ENCODE data around the gene YLPM1.
"Not testable (repeated sequence)": the region's sequence is repeated elsewhere in the genome, so short reads cannot be mapped to it uniquely, and the experiment has no call there.

YLPM1 gene

GRCh38 chr14:74762917-74763802 lies at the start of gene YLPM1:
Gene YLPM1 (plus strand): TSS chr14:74763316. CDS start chr14:74763490, 174 bp downstream.
- Mint-ChIP-seq H3K4me1 (ENCODE audit: low read depth) (peaks cover 49% of the 10 kb centered on the region), H3K9me3 (ENCODE audit: low read depth) (no peaks in the 10 kb centered on the region), H3K27me3 (no peaks in the 10 kb centered on the region), H3K36me3 (peaks cover 5% of the 10 kb centered on the region), H3K27ac (peak within 1 kb of the TSS; percentile 98), H3K4me3 (peak within 1 kb of the TSS; percentile 94)

- H3K36me3 Mint-ChIP-seq: peaks cover 4% of the 10 kb centered on the region
- H3K4me1 Mint-ChIP-seq (ENCODE audit: low read depth): peaks cover 57% of the 10 kb centered on the region
- no peaks in the 10 kb centered on the region for H3K9me3 Mint-ChIP-seq (ENCODE audit: low read depth)
- peak overlapping the region; percentile 95 for H3K4me3 Mint-ChIP-seq
- no peaks in the 10 kb centered on the region for H3K27me3 Mint-ChIP-seq
- H3K27ac Mint-ChIP-seq: peak overlapping the region; percentile 94
Measured at GRCh38 chr14:74713395-74713735, 49.8 kb upstream of the YLPM1 start.

- no peaks in the 10 kb centered on the region for H3K9me3 Mint-ChIP-seq (ENCODE audit: low read depth)
- H3K27me3 Mint-ChIP-seq: no peaks in the 10 kb centered on the region
- peaks cover 7% of the 10 kb centered on the region for H3K36me3 Mint-ChIP-seq
- no peak overlapping the region for H3K4me3 Mint-ChIP-seq
- H3K4me1 Mint-ChIP-seq (ENCODE audit: low read depth): peaks cover 8% of the 10 kb centered on the region
- H3K27ac Mint-ChIP-seq: no peak overlapping the region
Measured at GRCh38 chr14:74720526-74720925, 42.6 kb upstream of the YLPM1 start.

- Mint-ChIP-seq H3K36me3 (peaks cover 6% of the 10 kb centered on the region), H3K4me1 (ENCODE audit: low read depth) (peaks cover 1% of the 10 kb centered on the region), H3K4me3 (no peak overlapping the region), H3K27ac (no peak overlapping the region), H3K27me3 (no peaks in the 10 kb centered on the region), H3K9me3 (ENCODE audit: low read depth) (no peaks in the 10 kb centered on the region)
Measured at GRCh38 chr14:74723134-74723533, 40.0 kb upstream of the YLPM1 start.

- H3K36me3 Mint-ChIP-seq: peaks cover 5% of the 10 kb centered on the region
- H3K27me3 Mint-ChIP-seq: no peaks in the 10 kb centered on the region
- peaks cover 2% of the 10 kb centered on the region for H3K4me1 Mint-ChIP-seq (ENCODE audit: low read depth)
- H3K4me3 Mint-ChIP-seq: no peak overlapping the region
- H3K9me3 Mint-ChIP-seq (ENCODE audit: low read depth): no peaks in the 10 kb centered on the region
- no peak overlapping the region for H3K27ac Mint-ChIP-seq
Measured at GRCh38 chr14:74732387-74732786, 30.7 kb upstream of the YLPM1 start.

- Mint-ChIP-seq H3K27ac (no peak overlapping the region), H3K4me1 (ENCODE audit: low read depth) (peaks cover 2% of the 10 kb centered on the region), H3K4me3 (no peak overlapping the region), H3K36me3 (peaks cover 7% of the 10 kb centered on the region), H3K9me3 (ENCODE audit: low read depth) (no peaks in the 10 kb centered on the region), H3K27me3 (no peaks in the 10 kb centered on the region)
Measured at GRCh38 chr14:74733221-74733620, 29.9 kb upstream of the YLPM1 start.

GRCh38 chr14:74735125-74735524 lies 28.0 kb upstream of the YLPM1 start:
- Mint-ChIP-seq H3K9me3 (ENCODE audit: low read depth) (no peaks in the 10 kb centered on the region), H3K36me3 (peaks cover 14% of the 10 kb centered on the region), H3K4me3 (no peak overlapping the region), H3K27ac (no peak overlapping the region), H3K4me1 (ENCODE audit: low read depth) (no peaks in the 10 kb centered on the region), H3K27me3 (no peaks in the 10 kb centered on the region)

GRCh38 chr14:74737753-74738325 lies 25.3 kb upstream of the YLPM1 start:
- Mint-ChIP-seq H3K4me3 (no peak overlapping the region), H3K36me3 (peaks cover 14% of the 10 kb centered on the region), H3K27ac (no peak overlapping the region), H3K4me1 (ENCODE audit: low read depth) (no peaks in the 10 kb centered on the region), H3K27me3 (no peaks in the 10 kb centered on the region), H3K9me3 (ENCODE audit: low read depth) (no peaks in the 10 kb centered on the region)

GRCh38 chr14:74739293-74740030 lies 23.7 kb upstream of the YLPM1 start:
- Mint-ChIP-seq H3K9me3 (ENCODE audit: low read depth) (no peaks in the 10 kb centered on the region), H3K4me3 (no peak overlapping the region), H3K27me3 (no peaks in the 10 kb centered on the region), H3K4me1 (ENCODE audit: low read depth) (no peaks in the 10 kb centered on the region), H3K36me3 (peaks cover 13% of the 10 kb centered on the region), H3K27ac (no peak overlapping the region)

- no peak overlapping the region for H3K27ac Mint-ChIP-seq
- no peaks in the 10 kb centered on the region for H3K27me3 Mint-ChIP-seq
- H3K4me3 Mint-ChIP-seq: no peak overlapping the region
- H3K36me3 Mint-ChIP-seq: no peaks in the 10 kb centered on the region
- no peaks in the 10 kb centered on the region for H3K4me1 Mint-ChIP-seq (ENCODE audit: low read depth)
- H3K9me3 Mint-ChIP-seq (ENCODE audit: low read depth): peaks cover 4% of the 10 kb centered on the region
Measured at GRCh38 chr14:74747237-74747636, 15.9 kb upstream of the YLPM1 start.

GRCh38 chr14:74754157-74754556 lies 9.0 kb upstream of the YLPM1 start:
- Mint-ChIP-seq H3K9me3 (ENCODE audit: low read depth) (peaks cover 10% of the 10 kb centered on the region), H3K4me1 (ENCODE audit: low read depth) (no peaks in the 10 kb centered on the region), H3K4me3 (no peak overlapping the region), H3K36me3 (peaks cover 7% of the 10 kb centered on the region), H3K27ac (no peak overlapping the region), H3K27me3 (no peaks in the 10 kb centered on the region)

GRCh38 chr14:74754899-74755298 lies 8.2 kb upstream of the YLPM1 start:
- Mint-ChIP-seq H3K9me3 (ENCODE audit: low read depth) (peaks cover 10% of the 10 kb centered on the region), H3K27me3 (no peaks in the 10 kb centered on the region), H3K27ac (no peak overlapping the region), H3K4me1 (ENCODE audit: low read depth) (no peaks in the 10 kb centered on the region), H3K4me3 (no peak overlapping the region), H3K36me3 (peaks cover 7% of the 10 kb centered on the region)

- H3K4me3 Mint-ChIP-seq: no peak overlapping the region
- peaks cover 7% of the 10 kb centered on the region for H3K36me3 Mint-ChIP-seq
- no peaks in the 10 kb centered on the region for H3K27me3 Mint-ChIP-seq
- H3K9me3 Mint-ChIP-seq (ENCODE audit: low read depth): peaks cover 10% of the 10 kb centered on the region
- no peak overlapping the region for H3K27ac Mint-ChIP-seq
- no peaks in the 10 kb centered on the region for H3K4me1 Mint-ChIP-seq (ENCODE audit: low read depth)
Measured at GRCh38 chr14:74756326-74756725, 6.8 kb upstream of the YLPM1 start.

GRCh38 chr14:74758505-74758904 lies 4.6 kb upstream of the YLPM1 start:
- H3K4me3 Mint-ChIP-seq; H3K9me3 Mint-ChIP-seq (ENCODE audit: low read depth); H3K27me3 Mint-ChIP-seq; H3K27ac Mint-ChIP-seq; H3K36me3 Mint-ChIP-seq: not testable (repeated sequence)
- peaks cover 11% of the 10 kb centered on the region for H3K4me1 Mint-ChIP-seq (ENCODE audit: low read depth)

GRCh38 chr14:74763803-74764531 lies 851 bp downstream of the YLPM1 start:
- H3K9me3 Mint-ChIP-seq (ENCODE audit: low read depth): no peaks in the 10 kb centered on the region
- peaks cover 5% of the 10 kb centered on the region for H3K36me3 Mint-ChIP-seq
- peak overlapping the region; percentile 94 for H3K4me3 Mint-ChIP-seq
- H3K4me1 Mint-ChIP-seq (ENCODE audit: low read depth): peaks cover 55% of the 10 kb centered on the region
- H3K27ac Mint-ChIP-seq: peak overlapping the region; percentile 95
- no peaks in the 10 kb centered on the region for H3K27me3 Mint-ChIP-seq
